HEK293T (cell line): ENCODE results near the gene PLD5.
"Not testable (repeated sequence)": the region's sequence is repeated elsewhere in the genome, so short reads cannot be mapped to it uniquely, and the experiment has no call there.

Source experiments
- CTBP1 ChIP-seq: fragments of 450-650 bp; IDR thresholded peaks from 2 replicates; pipeline ENCODE4 v1.6.1; 2016; ENCODE audit warnings: borderline replicate concordance
- FOXM1 ChIP-seq: fragments of 450-650 bp; IDR thresholded peaks from 2 replicates; pipeline ENCODE4 v1.6.1; 2017; ENCODE audit warnings: mild to moderate bottlenecking, borderline replicate concordance
- LEF1 ChIP-seq: fragments of 450-650 bp; IDR thresholded peaks from 2 replicates; pipeline ENCODE4 v1.6.1; 2017; ENCODE audit warnings: mild to moderate bottlenecking, borderline replicate concordance
- NFRKB ChIP-seq: fragments of 450-650 bp; IDR thresholded peaks from 2 replicates; pipeline ENCODE4 v1.6.1; 2016; ENCODE audit warnings: mild to moderate bottlenecking, moderate library complexity
- SP1 ChIP-seq: fragments of 450-650 bp; IDR thresholded peaks from 2 replicates; pipeline ENCODE4 v1.6.1; 2017
- SUZ12 ChIP-seq: fragments of 450-650 bp; IDR thresholded peaks from 2 replicates; pipeline ENCODE4 v1.6.1; 2016; ENCODE audit warnings: mild to moderate bottlenecking

DNA sequence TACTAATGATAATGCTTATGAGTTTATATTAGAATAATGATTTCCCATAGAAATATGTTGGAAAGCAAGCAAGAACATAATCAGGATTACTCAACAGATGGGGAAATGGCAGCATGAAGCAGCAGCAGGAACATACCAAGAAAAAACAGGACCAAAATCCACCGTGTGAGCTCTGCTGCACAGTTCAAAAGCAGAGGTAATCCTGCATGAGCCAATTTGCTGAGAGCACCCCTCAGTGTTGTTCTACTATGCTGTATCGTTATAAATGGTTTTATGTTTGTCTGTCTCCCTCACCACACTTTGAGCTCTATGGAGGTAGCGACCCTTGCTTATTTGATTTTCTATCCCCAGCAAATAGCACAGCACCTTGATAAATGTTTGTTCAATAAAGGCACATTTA is 246.1 kb downstream of the PLD5 start:
- TF ChIP-seq FOXM1, SUZ12, SP1, NFRKB, LEF1, CTBP1: not testable (repeated sequence)
